OCI-LY7 (cell line): ENCODE measurements around the gene SLC25A38. TPM values are rescaled to one million over a fixed set of nuclear protein-coding genes. Genes with fewer than 3 reads are reported as not detected.

Experiments used
- BruUV-seq: library from RNA; stranded (reverse); fragments of 400-500 nt; replicated peaks from 2 replicates; lab custom pipeline; 2021; lab: Mats Ljungman, UMichigan
- CTCF ChIA-PET: fragments of 300-600 bp; sonication (Branson Sonifier 250); formaldehyde crosslinking; loops from one replicate; lab custom pipeline; 2022; ENCODE audit warnings: antibody characterized with exemption; ENCODE audit not compliant: unreplicated experiment; lab: Charles Lee
- POLR2A ChIA-PET: fragments of 300-600 bp; sonication (Branson Sonifier 250); formaldehyde crosslinking; loops from one replicate; lab custom pipeline; 2022; ENCODE audit warnings: antibody characterized with exemption; lab: Charles Lee
- DNase-seq: peaks from one replicate; pipeline ENCODE4 v3.0.0-alpha.2; 2015; ENCODE audit warnings: low spot score
- H2AFZ ChIP-seq: fragments of 200-600 bp; sonication (generic), shearing (Covaris generic); 2 replicates; pipeline ENCODE4 v1.6.1; 2014; ENCODE audit warnings: mild to moderate bottlenecking, antibody characterized with exemption, low read length, moderate library complexity
- H3K27ac ChIP-seq: fragments of 200-600 bp; sonication (generic); 2 replicates; pipeline ENCODE4 v1.5.1; 2014; ENCODE audit warnings: mixed run types, low read depth, mild to moderate bottlenecking, moderate library complexity, low read length, inconsistent platforms; ENCODE audit not compliant: poor library complexity, severe bottlenecking
- H3K36me3 ChIP-seq: fragments of 200-600 bp; sonication (generic); 2 replicates; pipeline ENCODE4 v1.6.1; 2014; ENCODE audit warnings: mild to moderate bottlenecking, antibody characterized with exemption, low read length, moderate library complexity, mixed read lengths; ENCODE audit not compliant: insufficient read depth
- H3K4me1 ChIP-seq: fragments of 200-600 bp; sonication (generic); 2 replicates; pipeline ENCODE4 v1.5.1; 2014; ENCODE audit warnings: mild to moderate bottlenecking, low read length; ENCODE audit not compliant: insufficient read depth, poor library complexity, severe bottlenecking
- H3K4me2 ChIP-seq: fragments of 200-600 bp; sonication (generic); 2 replicates; pipeline ENCODE4 v1.6.1; 2014; ENCODE audit warnings: mild to moderate bottlenecking, low read length
- H3K4me3 ChIP-seq: fragments of 200-600 bp; sonication (generic); 2 replicates; pipeline ENCODE4 v1.5.1; 2014; ENCODE audit warnings: mild to moderate bottlenecking, low read depth, low read length; ENCODE audit not compliant: poor library complexity, severe bottlenecking
- H3K79me2 ChIP-seq: fragments of 200-600 bp; sonication (generic); 2 replicates; pipeline ENCODE4 v1.6.1; 2016; ENCODE audit warnings: low read depth, mild to moderate bottlenecking, low read length, moderate library complexity, mixed read lengths; ENCODE audit not compliant: insufficient read depth
- H3K9me2 ChIP-seq: fragments of 200-600 bp; sonication (generic); 2 replicates; pipeline ENCODE4 v1.6.1; 2016; ENCODE audit warnings: mild to moderate bottlenecking, low read length, mixed read lengths; ENCODE audit not compliant: insufficient read depth
- H3K9me3 ChIP-seq: fragments of 200-600 bp; sonication (generic); 2 replicates; pipeline ENCODE4 v1.6.1; 2014; ENCODE audit warnings: mild to moderate bottlenecking, mixed run types, low read length, mixed read lengths
- H4K20me1 ChIP-seq: fragments of 200-600 bp; sonication (generic); 2 replicates; pipeline ENCODE4 v1.6.1; 2014; ENCODE audit warnings: mild to moderate bottlenecking, antibody characterized with exemption, low read length, moderate library complexity, mixed read lengths; ENCODE audit not compliant: insufficient read depth
- CTCF ChIP-seq: fragments of 200-600 bp; sonication (generic); conservative IDR thresholded peaks from 2 replicates; pipeline ENCODE4 v1.5.1; 2014; ENCODE audit warnings: mild to moderate bottlenecking, antibody characterized with exemption, low read length, moderate library complexity, mixed read lengths
- EZH2phosphoT487 ChIP-seq: fragments of 200-600 bp; sonication (generic); IDR thresholded peaks from 2 replicates; pipeline ENCODE4 v1.6.1; 2018; ENCODE audit warnings: low read depth, borderline replicate concordance, mild to moderate bottlenecking, mixed run types, antibody characterized with exemption, low read length, moderate library complexity, mixed read lengths
- intact Hi-C: fragments of 100-400 bp; cut with micrococcal nuclease; formaldehyde crosslinking; loops from one replicate; pipeline ENCODE4 v1.10.0; 2022; ENCODE audit not compliant: unreplicated experiment
- total RNA-seq, 2 experiments: library from RNA; depleted of rRNA in 1 of 2; stranded (reverse); fragments of >200 nt in 1 of 2; shearing (Covaris generic) in 1 of 2; gene quantifications; 2 replicates each; pipeline ENCODE4 v1.2.3, GENCODE V29; 2014 to 2022

SLC25A38 gene
- total RNA-seq, 2 experiments from 2014 or later, result 32.6 to 35.4 TPM

GRCh38 chr3:39429466-39429865 lies 46.3 kb downstream of the SLC25A38 start:
- no peaks in the 10 kb centered on the region for H4K20me1 ChIP-seq
- no peaks in the 10 kb centered on the region for H3K4me1 ChIP-seq
- no peaks in the 10 kb centered on the region for H3K9me3 ChIP-seq
- no TSS peak for BruUV-seq
- DNase-seq, result no peak
- no peak overlapping the region for H3K4me2 ChIP-seq
- no peaks in the 10 kb centered on the region for H3K79me2 ChIP-seq
- no peak overlapping the region for H3K27ac ChIP-seq
- intact Hi-C loops, result no loop called here
- TF ChIP-seq CTCF (no peak), EZH2phosphoT487 (no peak)
- ChIA-PET POLR2A (interaction anchor here (0.6 kb wide), 1 partner anchor 29 kb away, joined by 3 read pairs; no protein-coding TSS in a partner anchor), CTCF (no interaction called here)
- H3K36me3 ChIP-seq, result no peaks in the 10 kb centered on the region
- no peak overlapping the region for H3K4me3 ChIP-seq
- H3K9me2 ChIP-seq, result no peaks in the 10 kb centered on the region
- H2AFZ ChIP-seq, result no peak overlapping the region

GRCh38 chr3:39432342-39432741 lies 49.2 kb downstream of the SLC25A38 start:
- Histone ChIP-seq H2AFZ (no peak overlapping the region), H3K4me1 (no peaks in the 10 kb centered on the region), H3K36me3 (no peaks in the 10 kb centered on the region), H4K20me1 (no peaks in the 10 kb centered on the region), H3K9me2 (no peaks in the 10 kb centered on the region), H3K4me3 (no peak overlapping the region), H3K9me3 (no peaks in the 10 kb centered on the region), H3K4me2 (no peak overlapping the region), H3K79me2 (no peaks in the 10 kb centered on the region), H3K27ac (no peak overlapping the region)
- BruUV-seq, result no TSS peak
- intact Hi-C loops, result no loop called here
- POLR2A ChIA-PET, result interaction anchor here (0.6 kb wide), 1 partner anchor 734 kb away, joined by 3 read pairs; no protein-coding TSS in a partner anchor
- no peak for DNase-seq
- TF ChIP-seq CTCF (no peak), EZH2phosphoT487 (no peak)
- CTCF ChIA-PET, result no interaction called here

GRCh38 chr3:39433642-39434041 lies 50.5 kb downstream of the SLC25A38 start:
- CTCF ChIA-PET, result no interaction called here
- H3K4me2 ChIP-seq, result no peak overlapping the region
- TF ChIP-seq CTCF (no peak), EZH2phosphoT487 (no peak)

More at GRCh38 chr3:39433642-39434041, 50.5 kb downstream of the SLC25A38 start:
- no TSS peak for BruUV-seq
- H2AFZ ChIP-seq, result no peak overlapping the region
- DNase-seq, result no peak
- H3K9me2 ChIP-seq, result no peaks in the 10 kb centered on the region
- POLR2A ChIA-PET, result no interaction called here
- no peaks in the 10 kb centered on the region for H3K9me3 ChIP-seq
- H3K79me2 ChIP-seq, result no peaks in the 10 kb centered on the region
- H4K20me1 ChIP-seq, result no peaks in the 10 kb centered on the region
- H3K36me3 ChIP-seq, result no peaks in the 10 kb centered on the region
- intact Hi-C loops, result no loop called here
- H3K4me3 ChIP-seq, result no peak overlapping the region
- no peaks in the 10 kb centered on the region for H3K4me1 ChIP-seq
- no peak overlapping the region for H3K27ac ChIP-seq
